ENCODE data around the gene KIF12.

- TF ChIP-seq POLR2A (IDR thresholded peaks at IDR 0.05): no peak
- no peak for TF ChIP-seq CTCF (IDR thresholded peaks at IDR 0.05)
These were observed 18.8 kb downstream of the KIF12 start for GRCh38 chr9:114080195-114080772.

Data from lower leg skin (tissue), 3 donors.